NCI-H2081 (cell line): ENCODE data around the gene PLEK2.
"Not testable (repeated sequence)": the region's sequence is repeated elsewhere in the genome, so short reads cannot be mapped to it uniquely, and the experiment has no call there.

Experiments
- DNase-seq, 2 experiments: peaks; one replicate each; lab custom pipeline; 2025; lab: John Stamatoyannopoulos, UW

The PLEK2 gene

GRCh38 chr14:67411820-67412421 is at the start of gene PLEK2:
Gene PLEK2 (minus strand): TSS chr14:67412165. CDS start chr14:67412059, 106 bp downstream.
- DNase-seq: peak; percentile 74 to 87

GRCh38 chr14:67461341-67461985 is 49.5 kb upstream of the PLEK2 start:
- no peak for DNase-seq

GRCh38 chr14:67459336-67459735 is 47.4 kb upstream of the PLEK2 start:
- DNase-seq: no peak

GRCh38 chr14:67457782-67458181 is 45.8 kb upstream of the PLEK2 start:
- DNase-seq: no peak

GRCh38 chr14:67456732-67457131 is 44.8 kb upstream of the PLEK2 start:
- no peak for DNase-seq

- no peak for DNase-seq
These were observed 41.8 kb upstream of the PLEK2 start for GRCh38 chr14:67453575-67454300.

- DNase-seq: not testable (repeated sequence)
These were observed 39.7 kb upstream of the PLEK2 start for GRCh38 chr14:67451667-67452066.

- DNase-seq: no peak
These were observed 37.1 kb upstream of the PLEK2 start for GRCh38 chr14:67449096-67449495.

- no peak for DNase-seq
These were observed 35.0 kb upstream of the PLEK2 start for GRCh38 chr14:67447033-67447381.

GRCh38 chr14:67446371-67447032 is 34.5 kb upstream of the PLEK2 start:
- peak; percentile 12 to 52 for DNase-seq

- no peak for DNase-seq
These were observed 32.4 kb upstream of the PLEK2 start for GRCh38 chr14:67444395-67444794.

GRCh38 chr14:67442139-67442906 is 30.4 kb upstream of the PLEK2 start:
- no peak for DNase-seq

- no peak for DNase-seq
These were observed 29.7 kb upstream of the PLEK2 start for GRCh38 chr14:67441672-67442071.

GRCh38 chr14:67441256-67441655 is 29.3 kb upstream of the PLEK2 start:
- no peak for DNase-seq

GRCh38 chr14:67440513-67440912 is 28.5 kb upstream of the PLEK2 start:
- DNase-seq: no peak

- DNase-seq: no peak
These were observed 27.0 kb upstream of the PLEK2 start for GRCh38 chr14:67438969-67439368.

GRCh38 chr14:67436006-67436866 is 24.3 kb upstream of the PLEK2 start:
- DNase-seq: no peak

GRCh38 chr14:67435603-67436002 is 23.6 kb upstream of the PLEK2 start:
- DNase-seq: no peak

GRCh38 chr14:67432050-67432564 is 20.1 kb upstream of the PLEK2 start:
- DNase-seq: no peak

- DNase-seq: no peak
These were observed 17.7 kb upstream of the PLEK2 start for GRCh38 chr14:67429510-67430205.
